WTC11 (cell line): Measurements from ENCODE around the gene AKAP7. TPM values are rescaled to one million over a fixed set of nuclear protein-coding genes. Genes with fewer than 3 reads are reported as not detected.
A peak's percentile ranks its signal among the peaks of the same experiment; 100 is the strongest.

Experiments
- ATAC-seq: fragments of 200-7000 bp; cut with Tn5 transposase; 2 replicates; pipeline ENCODE4 v1.10.0; 2021; ENCODE audit warnings: mild to moderate bottlenecking, moderate library complexity
- CTCF ChIA-PET: fragments of 300-600 bp; sonication (Branson Sonifier 250); formaldehyde crosslinking; loops from one replicate; lab custom pipeline; 2021; ENCODE audit warnings: antibody characterized with exemption; lab: Charles Lee
- POLR2A ChIA-PET: fragments of 350-600 bp; sonication (Branson Sonifier 250); formaldehyde crosslinking; loops from one replicate; lab custom pipeline; 2021; ENCODE audit warnings: antibody characterized with exemption; lab: Charles Lee
- DNase-seq: peaks from one replicate; pipeline ENCODE4 v3.0.0; 2021; ENCODE audit warnings: low spot score
- H3K27ac Mint-ChIP-seq: 2 replicates; pipeline ENCODE4 v1.8.0; 2021; ENCODE audit warnings: mixed read lengths
- H3K27me3 Mint-ChIP-seq: 2 replicates; pipeline ENCODE4 v1.8.0; 2021; ENCODE audit warnings: low read depth, mild to moderate bottlenecking, moderate library complexity, mixed read lengths
- H3K36me3 Mint-ChIP-seq: 2 replicates; pipeline ENCODE4 v1.8.0; 2021; ENCODE audit warnings: mixed read lengths
- H3K4me1 Mint-ChIP-seq: 2 replicates; pipeline ENCODE4 v1.8.0; 2022; ENCODE audit warnings: mixed read lengths
- H3K4me3 Mint-ChIP-seq: 2 replicates; pipeline ENCODE4 v1.8.0; 2021; ENCODE audit warnings: mild to moderate bottlenecking, moderate library complexity, mixed read lengths
- H3K9me3 Mint-ChIP-seq: 2 replicates; pipeline ENCODE4 v1.8.0; 2021; ENCODE audit warnings: mixed read lengths
- ATF3 ChIP-seq: sonication (generic); formaldehyde crosslinking; conservative IDR thresholded peaks from 2 replicates; pipeline ENCODE4 v1.8.1; 2022; ENCODE audit warnings: mild to moderate bottlenecking, missing genetic modification reagents
- GRHL2 ChIP-seq: fragments of 250-450 bp; sonication (Bioruptor Pico); IDR thresholded peaks from 2 replicates; pipeline ENCODE4 v1.8.0; 2022; ENCODE audit warnings: mild to moderate bottlenecking, moderate library complexity; ENCODE audit not compliant: insufficient replicate concordance, severe bottlenecking
- GTF2I ChIP-seq: fragments of 250-450 bp; sonication (Bioruptor Pico); conservative IDR thresholded peaks from 2 replicates; pipeline ENCODE4 v1.4.0; 2021; ENCODE audit warnings: mild to moderate bottlenecking
- JAZF1 ChIP-seq: fragments of 250-450 bp; sonication (Bioruptor Pico); IDR thresholded peaks from 2 replicates; pipeline ENCODE4 v1.9.0; 2021; ENCODE audit warnings: moderate library complexity, mild to moderate bottlenecking, inconsistent platforms
- MYBL2 ChIP-seq: sonication (generic); formaldehyde crosslinking; IDR thresholded peaks from 2 replicates; pipeline ENCODE4 v1.8.1; 2023; ENCODE audit warnings: mild to moderate bottlenecking, moderate library complexity, missing genetic modification reagents
- PRRX2 ChIP-seq: fragments of 250-450 bp; sonication (Bioruptor Pico); IDR thresholded peaks from 2 replicates; pipeline ENCODE4 v1.8.0; 2021; ENCODE audit warnings: mild to moderate bottlenecking
- ZBTB21 ChIP-seq: sonication (generic); formaldehyde crosslinking; IDR thresholded peaks from 2 replicates; pipeline ENCODE4 v1.8.1; 2023; ENCODE audit warnings: mild to moderate bottlenecking, missing genetic modification reagents, borderline replicate concordance
- ZBTB43 ChIP-seq: sonication (generic); formaldehyde crosslinking; IDR thresholded peaks from 2 replicates; pipeline ENCODE4 v1.8.1; 2023; ENCODE audit warnings: mild to moderate bottlenecking, missing genetic modification reagents
- ZNF416 ChIP-seq: fragments of 250-450 bp; sonication (Bioruptor Pico); IDR thresholded peaks from 2 replicates; pipeline ENCODE4 v1.9.0; 2021; ENCODE audit warnings: mild to moderate bottlenecking, inconsistent platforms
- ZNF423 ChIP-seq: fragments of 250-450 bp; sonication (Bioruptor Pico); IDR thresholded peaks from 2 replicates; pipeline ENCODE4 v2.1.2; 2022; ENCODE audit warnings: mild to moderate bottlenecking, moderate library complexity
- ZNF425 ChIP-seq: fragments of 250-450 bp; sonication (Bioruptor Pico); conservative IDR thresholded peaks from 2 replicates; pipeline ENCODE4 v1.9.0; 2021; ENCODE audit warnings: mild to moderate bottlenecking
- total RNA-seq: library from RNA; stranded (reverse); gene quantifications from 3 replicates; pipeline ENCODE4 v1.2.3, GENCODE V29; 2021
- TF ChIP-seq, protein P1 (sequence below): sonication (generic); formaldehyde crosslinking; IDR thresholded peaks from 2 replicates; pipeline ENCODE4 v1.8.1; 2023; ENCODE audit warnings: mild to moderate bottlenecking, missing genetic modification reagents, borderline replicate concordance
- TF ChIP-seq, protein P2 (sequence below): sonication (generic); formaldehyde crosslinking; IDR thresholded peaks from 2 replicates; pipeline ENCODE4 v1.8.1; 2023; ENCODE audit warnings: mild to moderate bottlenecking, missing genetic modification reagents, moderate library complexity
- TF ChIP-seq, protein P3 (sequence below): sonication (generic); formaldehyde crosslinking; IDR thresholded peaks from 2 replicates; pipeline ENCODE4 v1.8.1; 2022; ENCODE audit warnings: low read depth, mild to moderate bottlenecking, moderate library complexity, missing genetic modification reagents, borderline replicate concordance
- TF ChIP-seq, protein P4 (sequence below): sonication (generic); formaldehyde crosslinking; IDR thresholded peaks from 2 replicates; pipeline ENCODE4 v1.8.0; 2022; ENCODE audit warnings: mild to moderate bottlenecking, missing genetic modification reagents
- TF ChIP-seq, protein P5 (sequence below): fragments of 250-450 bp; sonication (Bioruptor Pico); IDR thresholded peaks from 2 replicates; pipeline ENCODE4 v1.9.0; 2021; ENCODE audit warnings: mild to moderate bottlenecking, borderline replicate concordance

AKAP7 gene
- total RNA-seq, 1 experiment from 2014 or later = 10.9 TPM

DNA sequence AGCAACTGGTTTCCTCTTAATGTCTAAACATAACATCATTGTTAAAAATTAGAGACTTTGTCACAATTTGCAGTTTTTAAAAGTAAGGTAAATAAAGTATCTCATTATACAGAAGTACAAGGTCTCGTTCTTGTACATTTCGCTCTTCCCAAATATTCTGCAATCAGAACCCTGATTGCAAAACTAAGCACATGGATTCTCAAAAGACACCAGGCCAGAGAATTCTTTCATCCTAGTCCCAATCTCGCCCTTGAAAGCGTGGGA, 355 bp upstream of the AKAP7 start:
- H3K27ac Mint-ChIP-seq = peak overlapping the region; percentile 46; the same call in 1 of the 2 replicates
- no peaks in the 10 kb centered on the region for H3K36me3 Mint-ChIP-seq
- H3K4me3 Mint-ChIP-seq = peak overlapping the region; percentile 72
- DNase-seq (no peak), ATAC-seq (no peak)
- peaks cover 20% of the 10 kb centered on the region for H3K27me3 Mint-ChIP-seq
- ChIA-PET POLR2A (no interaction called here), CTCF (no interaction called here)
- H3K9me3 Mint-ChIP-seq = peaks cover 5% of the 10 kb centered on the region
- TF ChIP-seq ZNF416 = no peak
- TF ChIP-seq, protein P1, sequence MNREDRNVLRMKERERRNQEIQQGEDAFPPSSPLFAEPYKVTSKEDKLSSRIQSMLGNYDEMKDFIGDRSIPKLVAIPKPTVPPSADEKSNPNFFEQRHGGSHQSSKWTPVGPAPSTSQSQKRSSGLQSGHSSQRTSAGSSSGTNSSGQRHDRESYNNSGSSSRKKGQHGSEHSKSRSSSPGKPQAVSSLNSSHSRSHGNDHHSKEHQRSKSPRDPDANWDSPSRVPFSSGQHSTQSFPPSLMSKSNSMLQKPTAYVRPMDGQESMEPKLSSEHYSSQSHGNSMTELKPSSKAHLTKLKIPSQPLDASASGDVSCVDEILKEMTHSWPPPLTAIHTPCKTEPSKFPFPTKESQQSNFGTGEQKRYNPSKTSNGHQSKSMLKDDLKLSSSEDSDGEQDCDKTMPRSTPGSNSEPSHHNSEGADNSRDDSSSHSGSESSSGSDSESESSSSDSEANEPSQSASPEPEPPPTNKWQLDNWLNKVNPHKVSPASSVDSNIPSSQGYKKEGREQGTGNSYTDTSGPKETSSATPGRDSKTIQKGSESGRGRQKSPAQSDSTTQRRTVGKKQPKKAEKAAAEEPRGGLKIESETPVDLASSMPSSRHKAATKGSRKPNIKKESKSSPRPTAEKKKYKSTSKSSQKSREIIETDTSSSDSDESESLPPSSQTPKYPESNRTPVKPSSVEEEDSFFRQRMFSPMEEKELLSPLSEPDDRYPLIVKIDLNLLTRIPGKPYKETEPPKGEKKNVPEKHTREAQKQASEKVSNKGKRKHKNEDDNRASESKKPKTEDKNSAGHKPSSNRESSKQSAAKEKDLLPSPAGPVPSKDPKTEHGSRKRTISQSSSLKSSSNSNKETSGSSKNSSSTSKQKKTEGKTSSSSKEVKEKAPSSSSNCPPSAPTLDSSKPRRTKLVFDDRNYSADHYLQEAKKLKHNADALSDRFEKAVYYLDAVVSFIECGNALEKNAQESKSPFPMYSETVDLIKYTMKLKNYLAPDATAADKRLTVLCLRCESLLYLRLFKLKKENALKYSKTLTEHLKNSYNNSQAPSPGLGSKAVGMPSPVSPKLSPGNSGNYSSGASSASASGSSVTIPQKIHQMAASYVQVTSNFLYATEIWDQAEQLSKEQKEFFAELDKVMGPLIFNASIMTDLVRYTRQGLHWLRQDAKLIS (CRISPR knock-in tag) = 0 out of 2 replicates have a peak, but pooled peaks have one; percentile 42
- peaks cover 19% of the 10 kb centered on the region for H3K4me1 Mint-ChIP-seq

GRCh38 chr6:131136021-131136786, 937 bp downstream of the AKAP7 start:
- no peak for DNase-seq

More at GRCh38 chr6:131136021-131136786, 937 bp downstream of the AKAP7 start:
- H3K27me3 Mint-ChIP-seq = peaks cover 20% of the 10 kb centered on the region
- ChIA-PET POLR2A (no interaction called here), CTCF (no interaction called here)
- H3K4me3 Mint-ChIP-seq = peak overlapping the region; percentile 78
- peaks cover 2% of the 10 kb centered on the region; the same call in 1 of the 2 replicates for H3K36me3 Mint-ChIP-seq
- ATAC-seq = no peak
- peak overlapping the region; percentile 37; the same call in 1 of the 2 replicates for H3K27ac Mint-ChIP-seq
- TF ChIP-seq, protein P2, sequence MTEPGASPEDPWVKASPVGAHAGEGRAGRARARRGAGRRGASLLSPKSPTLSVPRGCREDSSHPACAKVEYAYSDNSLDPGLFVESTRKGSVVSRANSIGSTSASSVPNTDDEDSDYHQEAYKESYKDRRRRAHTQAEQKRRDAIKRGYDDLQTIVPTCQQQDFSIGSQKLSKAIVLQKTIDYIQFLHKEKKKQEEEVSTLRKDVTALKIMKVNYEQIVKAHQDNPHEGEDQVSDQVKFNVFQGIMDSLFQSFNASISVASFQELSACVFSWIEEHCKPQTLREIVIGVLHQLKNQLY (CRISPR knock-in tag) = no peak
- no peak for TF ChIP-seq ZNF423 (CRISPR knock-in tag)
- TF ChIP-seq ZNF425 (CRISPR knock-in tag) = no peak
- no peak for TF ChIP-seq PRRX2 (CRISPR knock-in tag)
- TF ChIP-seq JAZF1 (CRISPR knock-in tag) = no peak
- TF ChIP-seq GRHL2 = no peak
- TF ChIP-seq, protein P3, sequence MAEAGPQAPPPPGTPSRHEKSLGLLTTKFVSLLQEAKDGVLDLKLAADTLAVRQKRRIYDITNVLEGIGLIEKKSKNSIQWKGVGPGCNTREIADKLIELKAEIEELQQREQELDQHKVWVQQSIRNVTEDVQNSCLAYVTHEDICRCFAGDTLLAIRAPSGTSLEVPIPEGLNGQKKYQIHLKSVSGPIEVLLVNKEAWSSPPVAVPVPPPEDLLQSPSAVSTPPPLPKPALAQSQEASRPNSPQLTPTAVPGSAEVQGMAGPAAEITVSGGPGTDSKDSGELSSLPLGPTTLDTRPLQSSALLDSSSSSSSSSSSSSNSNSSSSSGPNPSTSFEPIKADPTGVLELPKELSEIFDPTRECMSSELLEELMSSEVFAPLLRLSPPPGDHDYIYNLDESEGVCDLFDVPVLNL (CRISPR knock-in tag) = no peak
- TF ChIP-seq ZBTB43 (CRISPR knock-in tag) = no peak
- TF ChIP-seq ATF3 = no peak
- TF ChIP-seq, protein P4, sequence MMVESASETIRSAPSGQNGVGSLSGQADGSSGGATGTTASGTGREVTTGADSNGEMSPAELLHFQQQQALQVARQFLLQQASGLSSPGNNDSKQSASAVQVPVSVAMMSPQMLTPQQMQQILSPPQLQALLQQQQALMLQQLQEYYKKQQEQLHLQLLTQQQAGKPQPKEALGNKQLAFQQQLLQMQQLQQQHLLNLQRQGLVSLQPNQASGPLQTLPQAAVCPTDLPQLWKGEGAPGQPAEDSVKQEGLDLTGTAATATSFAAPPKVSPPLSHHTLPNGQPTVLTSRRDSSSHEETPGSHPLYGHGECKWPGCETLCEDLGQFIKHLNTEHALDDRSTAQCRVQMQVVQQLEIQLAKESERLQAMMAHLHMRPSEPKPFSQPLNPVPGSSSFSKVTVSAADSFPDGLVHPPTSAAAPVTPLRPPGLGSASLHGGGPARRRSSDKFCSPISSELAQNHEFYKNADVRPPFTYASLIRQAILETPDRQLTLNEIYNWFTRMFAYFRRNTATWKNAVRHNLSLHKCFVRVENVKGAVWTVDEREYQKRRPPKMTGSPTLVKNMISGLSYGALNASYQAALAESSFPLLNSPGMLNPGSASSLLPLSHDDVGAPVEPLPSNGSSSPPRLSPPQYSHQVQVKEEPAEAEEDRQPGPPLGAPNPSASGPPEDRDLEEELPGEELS (CRISPR knock-in tag) = no peak
- TF ChIP-seq, protein P5, sequence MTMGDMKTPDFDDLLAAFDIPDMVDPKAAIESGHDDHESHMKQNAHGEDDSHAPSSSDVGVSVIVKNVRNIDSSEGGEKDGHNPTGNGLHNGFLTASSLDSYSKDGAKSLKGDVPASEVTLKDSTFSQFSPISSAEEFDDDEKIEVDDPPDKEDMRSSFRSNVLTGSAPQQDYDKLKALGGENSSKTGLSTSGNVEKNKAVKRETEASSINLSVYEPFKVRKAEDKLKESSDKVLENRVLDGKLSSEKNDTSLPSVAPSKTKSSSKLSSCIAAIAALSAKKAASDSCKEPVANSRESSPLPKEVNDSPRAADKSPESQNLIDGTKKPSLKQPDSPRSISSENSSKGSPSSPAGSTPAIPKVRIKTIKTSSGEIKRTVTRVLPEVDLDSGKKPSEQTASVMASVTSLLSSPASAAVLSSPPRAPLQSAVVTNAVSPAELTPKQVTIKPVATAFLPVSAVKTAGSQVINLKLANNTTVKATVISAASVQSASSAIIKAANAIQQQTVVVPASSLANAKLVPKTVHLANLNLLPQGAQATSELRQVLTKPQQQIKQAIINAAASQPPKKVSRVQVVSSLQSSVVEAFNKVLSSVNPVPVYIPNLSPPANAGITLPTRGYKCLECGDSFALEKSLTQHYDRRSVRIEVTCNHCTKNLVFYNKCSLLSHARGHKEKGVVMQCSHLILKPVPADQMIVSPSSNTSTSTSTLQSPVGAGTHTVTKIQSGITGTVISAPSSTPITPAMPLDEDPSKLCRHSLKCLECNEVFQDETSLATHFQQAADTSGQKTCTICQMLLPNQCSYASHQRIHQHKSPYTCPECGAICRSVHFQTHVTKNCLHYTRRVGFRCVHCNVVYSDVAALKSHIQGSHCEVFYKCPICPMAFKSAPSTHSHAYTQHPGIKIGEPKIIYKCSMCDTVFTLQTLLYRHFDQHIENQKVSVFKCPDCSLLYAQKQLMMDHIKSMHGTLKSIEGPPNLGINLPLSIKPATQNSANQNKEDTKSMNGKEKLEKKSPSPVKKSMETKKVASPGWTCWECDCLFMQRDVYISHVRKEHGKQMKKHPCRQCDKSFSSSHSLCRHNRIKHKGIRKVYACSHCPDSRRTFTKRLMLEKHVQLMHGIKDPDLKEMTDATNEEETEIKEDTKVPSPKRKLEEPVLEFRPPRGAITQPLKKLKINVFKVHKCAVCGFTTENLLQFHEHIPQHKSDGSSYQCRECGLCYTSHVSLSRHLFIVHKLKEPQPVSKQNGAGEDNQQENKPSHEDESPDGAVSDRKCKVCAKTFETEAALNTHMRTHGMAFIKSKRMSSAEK (CRISPR knock-in tag) = no peak
- no peak; the same call in 1 of the 2 replicates for TF ChIP-seq MYBL2 (CRISPR knock-in tag)
- no peak for TF ChIP-seq GTF2I (CRISPR knock-in tag)
- no peak for TF ChIP-seq ZBTB21
- TF ChIP-seq, all 79 proteins: peak for 0
- H3K9me3 Mint-ChIP-seq = peaks cover 5% of the 10 kb centered on the region
- peaks cover 24% of the 10 kb centered on the region for H3K4me1 Mint-ChIP-seq
